ENCODE data around the gene NOB1. TPM values are rescaled to one million over a fixed set of nuclear protein-coding genes. Genes with fewer than 3 reads are reported as not detected.
"Not testable (repeated sequence)": the region's sequence is repeated elsewhere in the genome, so short reads cannot be mapped to it uniquely, and the experiment has no call there.

The NOB1 gene
- total and polyA plus RNA-seq, 3 donors from 2014 or later = 29.5 to 42.6 (median 34.6) TPM

GRCh38 chr16:69762814-69763598 is 8.3 kb upstream of the NOB1 start:
- DNase-seq = no peak
- H3K9me3 ChIP-seq = no peaks in the 10 kb centered on the region
- intact Hi-C loops (cut with DNase I; ENCODE audit: low total_unique reads) = no loop called here

GRCh38 chr16:69761983-69762813 is 7.5 kb upstream of the NOB1 start, which contains the start of gene WWP2:
Gene WWP2, plus strand, starts transcription at chr16:69762332. Its CDS starts 24,679 bp downstream, at chr16:69787011.
- WGBS, 2 donors = 0 to 2% methylated on average over 32 of the region's 68 CpGs
- no peak for TF ChIP-seq POLR2A (IDR thresholded peaks at IDR 0.05)
- peak in 1 of 3 experiments; percentile 25 for TF ChIP-seq CTCF (IDR thresholded peaks at IDR 0.05)
- Histone ChIP-seq H3K27me3 (no peaks in the 10 kb centered on the region), H3K4me1 (peaks cover 11% of the 10 kb centered on the region), H3K27ac (peak within 1 kb of the TSS; percentile 90 to 91), H3K9me3 (no peaks in the 10 kb centered on the region), H3K4me3 (peak within 1 kb of the TSS; percentile 79 to 85), H3K36me3 (ENCODE audit: low read depth, missing control alignments) (no peaks in the 10 kb centered on the region)
- DNase-seq = peak; percentile 75
- intact Hi-C loops (cut with DNase I; ENCODE audit: low total_unique reads) = no loop called here

More at GRCh38 chr16:69762814-69763598, 8.3 kb upstream of the NOB1 start:
- H3K36me3 ChIP-seq (ENCODE audit: low read depth, missing control alignments) = no peaks in the 10 kb centered on the region
- H3K4me1 ChIP-seq = peaks cover 11% of the 10 kb centered on the region
- WGBS, 2 donors = 4 to 5% methylated on average over 14 of the region's 14 CpGs
- peak overlapping the region; percentile 80 to 91 for H3K27ac ChIP-seq
- H3K27me3 ChIP-seq = no peaks in the 10 kb centered on the region
- H3K4me3 ChIP-seq = peak overlapping the region; percentile 79 to 85
- TF ChIP-seq POLR2A (IDR thresholded peaks at IDR 0.05) (no peak), CTCF (IDR thresholded peaks at IDR 0.05) (no peak)

- H3K27ac ChIP-seq; H3K27me3 ChIP-seq; H3K4me3 ChIP-seq; H3K36me3 ChIP-seq (ENCODE audit: low read depth, missing control alignments); DNase-seq; H3K9me3 ChIP-seq: not testable (repeated sequence)
- peaks cover 18% of the 10 kb centered on the region for H3K4me1 ChIP-seq
- intact Hi-C loops (cut with DNase I; ENCODE audit: low total_unique reads) = loop anchor here (10.0 kb wide), 1 partner anchor 363 kb away; no protein-coding TSS in a partner anchor
- WGBS, 2 donors = 63 to 80% methylated on average over 13 of the region's 13 CpGs
Observed at GRCh38 chr16:69757375-69757774, 2.6 kb upstream of the NOB1 start.

- Histone ChIP-seq H3K9me3 (no peaks in the 10 kb centered on the region), H3K36me3 (ENCODE audit: low read depth, missing control alignments) (no peaks in the 10 kb centered on the region), H3K4me1 (peaks cover 16% of the 10 kb centered on the region), H3K27me3 (no peaks in the 10 kb centered on the region), H3K27ac (no peak overlapping the region), H3K4me3 (no peak overlapping the region)
- intact Hi-C loops (cut with DNase I; ENCODE audit: low total_unique reads) = loop anchor here (10.0 kb wide), 1 partner anchor 362 kb away; no protein-coding TSS in a partner anchor
- no peak for DNase-seq
- TF ChIP-seq CTCF (IDR thresholded peaks at IDR 0.05) (no peak), POLR2A (IDR thresholded peaks at IDR 0.05) (no peak)
- WGBS, 2 donors = 82 to 91% methylated on average over 9 to 10 of the region's 10 CpGs
Observed at GRCh38 chr16:69756705-69757104, 2.0 kb upstream of the NOB1 start.

GRCh38 chr16:69754143-69754468 is 620 bp downstream of the NOB1 start:
- intact Hi-C loops (cut with DNase I; ENCODE audit: low total_unique reads) = loop anchor here (10.0 kb wide), 1 partner anchor 359 kb away; no protein-coding TSS in a partner anchor
- Histone ChIP-seq H3K36me3 (ENCODE audit: low read depth, missing control alignments) (no peaks in the 10 kb centered on the region), H3K27me3 (no peaks in the 10 kb centered on the region), H3K4me1 (peaks cover 14% of the 10 kb centered on the region), H3K27ac (peak overlapping the region; percentile 44 to 62), H3K4me3 (peak overlapping the region; percentile 74 to 97), H3K9me3 (no peaks in the 10 kb centered on the region)
- 3 to 4% methylated on average over 4 of the region's 4 CpGs for WGBS, 2 donors
- no peak for DNase-seq
- TF ChIP-seq CTCF (IDR thresholded peaks at IDR 0.05) (no peak), POLR2A (IDR thresholded peaks at IDR 0.05) (no peak)
